DOHH2 (cell line): ENCODE results near the gene FAM124B.
"Not testable (repeated sequence)": the region's sequence is repeated elsewhere in the genome, so short reads cannot be mapped to it uniquely, and the experiment has no call there.

ENCODE experiments used
- H3F3A ChIP-seq: fragments of 200-600 bp; sonication (generic), shearing (Covaris generic); 2 replicates; pipeline ENCODE4 v1.6.0; 2016; ENCODE audit warnings: antibody characterized with exemption, mild to moderate bottlenecking; ENCODE audit not compliant: control insufficient read depth, insufficient read depth
- H3K27ac ChIP-seq: fragments of 200-600 bp; sonication (generic); 2 replicates; pipeline ENCODE4 v1.5.1; 2014; ENCODE audit warnings: low read depth, mild to moderate bottlenecking, low read length, moderate library complexity
- H3K27me3 ChIP-seq: fragments of 200-600 bp; sonication (generic); 2 replicates; pipeline ENCODE4 v1.6.1; 2014; ENCODE audit warnings: mild to moderate bottlenecking, low read length, mixed read lengths; ENCODE audit not compliant: control insufficient read depth
- H3K36me3 ChIP-seq: fragments of 200-600 bp; sonication (generic); 2 replicates; pipeline ENCODE4 v1.6.1; 2014; ENCODE audit warnings: mild to moderate bottlenecking, low read length, moderate library complexity, mixed read lengths; ENCODE audit not compliant: control insufficient read depth
- H3K4me1 ChIP-seq: fragments of 200-600 bp; sonication (generic); 2 replicates; pipeline ENCODE4 v1.6.1; 2014; ENCODE audit warnings: mild to moderate bottlenecking, low read length, mixed read lengths; ENCODE audit not compliant: control insufficient read depth
- H3K4me2 ChIP-seq: fragments of 200-600 bp; sonication (generic); 2 replicates; pipeline ENCODE4 v1.6.0; 2014; ENCODE audit warnings: mild to moderate bottlenecking, low read length, moderate library complexity
- H3K4me3 ChIP-seq: fragments of 200-600 bp; sonication (generic); 2 replicates; pipeline ENCODE4 v1.5.1; 2014; ENCODE audit warnings: mild to moderate bottlenecking, low read length, mixed read lengths
- H3K79me2 ChIP-seq: fragments of 200-600 bp; sonication (generic); 2 replicates; pipeline ENCODE4 v1.6.1; 2014; ENCODE audit warnings: mild to moderate bottlenecking, low read length, mixed read lengths; ENCODE audit not compliant: control insufficient read depth
- H3K9me2 ChIP-seq: fragments of 200-600 bp; sonication (generic); replicated peaks from 2 replicates; pipeline ENCODE4 v1.6.1; 2014; ENCODE audit warnings: mild to moderate bottlenecking, low read length, mixed read lengths; ENCODE audit not compliant: control insufficient read depth
- H3K9me3 ChIP-seq: fragments of 200-600 bp; sonication (generic); 2 replicates; pipeline ENCODE4 v1.6.1; 2014; ENCODE audit warnings: antibody characterized with exemption, low read length, mixed read lengths; ENCODE audit not compliant: control insufficient read depth, insufficient read depth
- H4K20me1 ChIP-seq: fragments of 200-600 bp; sonication (generic); 2 replicates; pipeline ENCODE4 v1.6.0; 2014; ENCODE audit warnings: low read depth, mild to moderate bottlenecking, antibody characterized with exemption, low read length, moderate library complexity; ENCODE audit not compliant: control insufficient read depth, insufficient read depth
- CTCF ChIP-seq: fragments of 200-600 bp; sonication (generic); IDR thresholded peaks from one replicate; pipeline ENCODE4 v1.5.1; 2014; ENCODE audit warnings: antibody characterized with exemption, mild to moderate bottlenecking, low read depth, low read length; ENCODE audit not compliant: poor library complexity, severe bottlenecking
- EZH2phosphoT487 ChIP-seq: fragments of 200-600 bp; sonication (generic); IDR thresholded peaks from 2 replicates; pipeline ENCODE4 v1.6.1; 2017; ENCODE audit warnings: borderline replicate concordance, mild to moderate bottlenecking, antibody characterized with exemption, low read length, moderate library complexity, mixed read lengths

Gene FAM124B

GRCh38 chr2:224398289-224398688 lies 3.6 kb downstream of the FAM124B start:
- no peak overlapping the region for H3K27ac ChIP-seq
- H3K4me2 ChIP-seq: no peak overlapping the region
- H3K4me1 ChIP-seq: no peaks in the 10 kb centered on the region
- H3K79me2 ChIP-seq: no peaks in the 10 kb centered on the region
- H3K36me3 ChIP-seq: no peaks in the 10 kb centered on the region
- H3K9me2 ChIP-seq: no peaks in the 10 kb centered on the region
- peaks cover 8% of the 10 kb centered on the region; the same call in 1 of the 2 replicates for H3K27me3 ChIP-seq
- no peaks in the 10 kb centered on the region for H3K9me3 ChIP-seq
- H3F3A ChIP-seq: no peaks in the 10 kb centered on the region
- no peak for TF ChIP-seq EZH2phosphoT487
- TF ChIP-seq CTCF: no peak
- H3K4me3 ChIP-seq: no peak overlapping the region
- no peaks in the 10 kb centered on the region for H4K20me1 ChIP-seq

- not testable (repeated sequence) for H3K27me3 ChIP-seq, H3K4me1 ChIP-seq, H3K36me3 ChIP-seq, H3K4me3 ChIP-seq, H3F3A ChIP-seq, H3K9me2 ChIP-seq, H3K4me2 ChIP-seq, H3K9me3 ChIP-seq, H3K27ac ChIP-seq, H3K79me2 ChIP-seq, H4K20me1 ChIP-seq
These were observed 4.8 kb downstream of the FAM124B start for GRCh38 chr2:224397100-224397499.

GRCh38 chr2:224395620-224396390 lies 6.1 kb downstream of the FAM124B start:
- Histone ChIP-seq H3K4me3 (no peak overlapping the region), H3K4me1 (no peaks in the 10 kb centered on the region), H3K79me2 (no peaks in the 10 kb centered on the region)

More at GRCh38 chr2:224395620-224396390, 6.1 kb downstream of the FAM124B start:
- Histone ChIP-seq H3K27me3 (no peaks in the 10 kb centered on the region), H4K20me1 (no peaks in the 10 kb centered on the region), H3K36me3 (no peaks in the 10 kb centered on the region), H3K9me3 (no peaks in the 10 kb centered on the region), H3F3A (no peaks in the 10 kb centered on the region), H3K27ac (no peak overlapping the region), H3K9me2 (no peaks in the 10 kb centered on the region), H3K4me2 (no peak overlapping the region)
- TF ChIP-seq CTCF (no peak), EZH2phosphoT487 (no peak)
